Transverse colon (tissue), 4 donors: ENCODE data around the gene KRTAP5-11. TPM values are rescaled to one million over a fixed set of nuclear protein-coding genes. Genes with fewer than 3 reads are reported as not detected.
"Not testable (repeated sequence)": the region's sequence is repeated elsewhere in the genome, so short reads cannot be mapped to it uniquely, and the experiment has no call there.

ENCODE experiments used
- DNase-seq: peaks from one replicate; pipeline ENCODE4 v3.0.0-alpha.2; 2019
- H3K27ac ChIP-seq, 4 donors: fragments of 200-600 bp; sonication (generic); 2 replicates each; pipeline ENCODE4 v1.5.1; 2016 to 2018; ENCODE audit warnings: inconsistent platforms in 4 of 4
- H3K27me3 ChIP-seq: fragments of 200-600 bp; sonication (generic); 2 replicates; pipeline ENCODE4 v1.5.1; 2017; ENCODE audit warnings: inconsistent platforms
- H3K36me3 ChIP-seq, 4 donors: fragments of 200-600 bp; sonication (generic); 2 replicates each; pipeline ENCODE4 v1.5.1; 2017 to 2019; ENCODE audit warnings: inconsistent platforms in 4 of 4
- H3K4me1 ChIP-seq, 4 donors: fragments of 200-600 bp; sonication (generic); 2 replicates each; pipeline ENCODE4 v1.5.1; 2017 to 2020; ENCODE audit warnings: inconsistent platforms in 4 of 4
- H3K4me3 ChIP-seq, 4 donors: fragments of 200-600 bp; sonication (generic); 1 replicate in 1 of 4; 2 replicates in 3 of 4; pipeline versions ENCODE4 v1.5.1 to v1.6.1; 2017 to 2019; ENCODE audit warnings: inconsistent platforms in 4 of 4
- H3K9me3 ChIP-seq, 2 donors: fragments of 200-600 bp; sonication (generic); 2 replicates each; pipeline ENCODE4 v1.5.1; 2017 to 2019; ENCODE audit warnings: inconsistent platforms in 2 of 2
- CTCF ChIP-seq, 5 experiments: fragments of 200-600 bp in 3 of 5; fragments of 450-650 bp in 2 of 5; sonication (generic) in 3 of 5; IDR thresholded peaks; 1 replicate in 2 of 5; 2 replicates in 3 of 5; pipeline ENCODE4 v1.5.1; 2016 to 2017; ENCODE audit warnings: antibody characterized with exemption in 5 of 5, inconsistent platforms in 3 of 5, mild to moderate bottlenecking in 2 of 5, moderate library complexity in 1 of 5
- WGBS, 2 donors: methylation state at CpG; one replicate each; pipeline ENCODE4 v1.1.5; 2018; ENCODE audit warnings: low coverage in 1 of 2; 5-methylcytosine and 5-hydroxymethylcytosine counted together
- in situ Hi-C, 4 donors: fragments of 200-750 bp; cut with MboI; loops; one replicate each; pipeline versions ENCODE4 v1.15.0 to v1.15.1; 2017; ENCODE audit warnings: low sequenced_read_pairs in 3 of 4, low pct_ligation_motif_present in 1 of 4, low pct_unique_long_range_greater_than_20kb in 1 of 4
- intact Hi-C: fragments of 100-400 bp; cut with DNase I; formaldehyde crosslinking; loops from one replicate; pipeline ENCODE4 v1.15.1; 2023; ENCODE audit warnings: low total_unique reads
- total RNA-seq, 4 donors: library from RNA; depleted of rRNA; stranded (reverse); fragments of >200 nt; gene quantifications; one replicate each; pipeline ENCODE4 v1.1.0, GENCODE V29; 2016

The KRTAP5-11 gene
- total RNA-seq, 4 donors from 2014 or later: not detected

DNA sequence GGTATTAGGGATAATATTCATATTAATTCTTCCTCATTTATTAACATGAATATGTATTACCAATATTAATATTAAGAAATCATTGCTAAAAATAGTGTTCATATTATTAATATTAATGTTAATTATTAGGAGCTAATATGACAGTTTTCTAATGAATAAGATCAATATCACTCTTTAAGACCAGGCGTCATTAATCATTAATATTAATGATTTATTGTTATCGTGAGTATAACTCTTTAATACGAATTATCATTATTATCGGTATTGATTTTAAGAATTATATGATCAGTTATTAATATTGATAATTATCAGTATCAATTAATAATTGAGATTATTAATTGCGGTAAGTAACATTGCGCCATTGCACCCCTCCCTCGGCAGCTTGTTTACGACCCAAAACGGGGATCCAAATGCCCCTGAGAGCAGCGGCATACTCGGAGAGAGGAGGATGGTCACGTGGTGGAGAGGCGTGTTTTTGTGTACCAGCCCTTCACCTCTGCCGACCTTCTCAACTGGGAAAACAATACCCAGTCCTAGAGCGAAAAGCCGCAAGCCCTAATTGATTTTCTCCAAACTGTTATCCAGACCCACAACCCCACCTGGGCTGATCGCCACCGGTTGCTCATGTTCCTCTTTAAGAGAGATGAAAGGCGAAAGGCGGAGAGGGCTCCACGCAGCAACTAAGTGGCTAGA is 28.7 kb upstream of the KRTAP5-11 start:
- H3K36me3 ChIP-seq, intact Hi-C loops, H3K27ac ChIP-seq, H3K9me3 ChIP-seq, H3K4me1 ChIP-seq, DNase-seq, in situ Hi-C loops, H3K4me3 ChIP-seq: not testable (repeated sequence)
- 70 to 79% methylated on average over 6 to 21 of the region's 21 CpGs for WGBS, 2 donors
- H3K27me3 ChIP-seq: peaks cover 27% of the 10 kb centered on the region

DNA sequence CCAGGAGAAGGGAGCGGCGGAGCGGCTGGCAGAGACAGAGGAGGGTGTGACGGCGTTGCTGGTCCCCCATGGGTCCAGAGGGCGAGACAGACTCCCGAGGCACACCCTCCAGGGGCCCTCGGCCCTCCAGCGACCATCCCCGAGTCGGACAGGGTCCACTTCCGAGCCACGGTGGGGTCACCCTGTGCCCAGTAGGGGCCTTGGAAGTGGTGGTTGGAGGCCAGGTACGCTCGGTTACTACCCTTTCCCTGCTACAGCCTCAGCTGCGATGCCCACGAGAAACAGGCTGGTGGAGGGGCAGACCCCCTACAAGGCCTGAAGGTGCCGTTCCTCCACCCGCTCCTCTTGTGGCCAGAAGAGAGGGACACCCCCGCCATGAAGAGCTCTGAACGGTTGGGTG is 25.6 kb upstream of the KRTAP5-11 start:
- H3K4me1 ChIP-seq, H3K4me3 ChIP-seq, H3K9me3 ChIP-seq, H3K36me3 ChIP-seq, DNase-seq, H3K27ac ChIP-seq, intact Hi-C loops, in situ Hi-C loops: not testable (repeated sequence)
- 16% methylated on average over 10 of the region's 21 CpGs; no CpG with 5 or more reads in 1 of the 2 donors for WGBS, 2 donors
- peaks cover 38% of the 10 kb centered on the region for H3K27me3 ChIP-seq

DNA sequence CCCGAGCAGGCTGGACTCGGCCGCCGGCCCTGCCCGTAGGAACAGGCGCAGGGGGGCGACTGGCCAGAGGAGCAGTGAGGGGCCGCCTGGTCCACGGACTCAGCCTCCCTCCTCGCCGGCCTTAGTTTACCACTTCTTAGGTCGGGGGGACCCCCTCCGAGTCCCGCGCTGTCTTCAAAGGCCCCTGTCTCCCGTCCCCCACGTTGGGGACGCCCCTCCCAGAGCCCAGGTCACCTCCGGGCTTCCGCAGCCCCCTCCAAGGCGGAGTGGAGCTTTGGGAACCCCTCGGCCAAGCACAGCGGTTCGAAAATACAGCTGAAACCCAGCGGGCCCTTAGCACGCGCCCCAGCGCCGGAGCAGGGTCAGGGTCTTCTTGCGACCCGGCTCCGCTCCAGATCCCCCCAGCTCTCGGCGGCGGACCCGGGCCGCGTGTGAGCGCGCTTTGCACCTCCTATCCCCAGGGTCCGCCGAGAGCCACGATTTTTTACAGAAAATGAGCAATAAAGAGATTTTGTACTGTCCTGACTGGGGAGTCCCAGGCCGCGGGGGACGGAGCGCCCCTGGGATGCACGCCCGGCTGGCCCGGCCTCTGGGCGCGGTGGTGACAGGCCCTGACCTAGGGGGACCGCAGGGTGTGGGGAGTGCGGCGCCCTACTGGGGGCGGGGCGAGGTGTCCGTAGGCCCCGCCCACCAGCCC is 25.0 kb upstream of the KRTAP5-11 start:
- 9% methylated on average over 40 of the region's 59 CpGs; no CpG with 5 or more reads in 1 of the 2 donors for WGBS, 2 donors
- intact Hi-C loops, in situ Hi-C loops, DNase-seq, H3K4me1 ChIP-seq, H3K9me3 ChIP-seq, H3K36me3 ChIP-seq, H3K27ac ChIP-seq: not testable (repeated sequence)
- Histone ChIP-seq H3K4me3 (peak overlapping the region in 1 of 4 donors; percentile 12), H3K27me3 (peaks cover 44% of the 10 kb centered on the region)

DNA sequence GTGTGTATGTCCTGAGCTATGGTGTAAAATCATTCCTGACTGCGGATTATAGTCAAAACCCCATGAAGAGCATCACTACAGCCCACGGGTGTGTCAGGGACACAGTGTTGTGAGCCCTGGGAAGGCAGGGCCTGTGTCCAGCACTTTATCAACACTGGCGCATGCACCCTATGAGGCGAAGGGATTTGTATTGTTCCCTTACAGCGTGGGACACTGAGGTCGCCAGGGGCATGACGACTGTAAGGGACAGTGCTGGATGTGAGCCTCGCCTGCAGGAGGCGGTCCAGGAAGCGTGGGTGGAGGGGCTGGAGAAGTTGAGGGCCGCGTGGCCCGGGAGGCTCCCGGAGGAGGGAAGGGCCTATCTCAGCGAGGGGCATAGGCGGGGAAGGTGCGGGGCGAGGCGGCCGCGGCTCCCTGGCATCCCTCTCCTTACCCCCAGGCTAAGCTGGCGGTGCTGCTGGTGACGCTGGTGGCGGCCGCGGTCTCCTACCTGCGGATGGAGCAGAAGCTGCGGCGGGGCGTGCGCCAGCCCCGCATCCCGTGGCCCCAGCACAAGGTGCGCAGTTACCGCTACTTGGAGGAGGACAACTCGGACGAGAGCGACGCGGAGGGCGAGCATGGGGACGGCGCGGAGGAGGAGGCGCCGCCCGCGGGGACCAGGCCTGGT is 24.3 kb upstream of the KRTAP5-11 start:
- DNase-seq, H3K27ac ChIP-seq, in situ Hi-C loops, H3K36me3 ChIP-seq, H3K4me1 ChIP-seq, intact Hi-C loops, H3K9me3 ChIP-seq: not testable (repeated sequence)
- peaks cover 48% of the 10 kb centered on the region for H3K27me3 ChIP-seq
- peak overlapping the region in 1 of 4 donors; percentile 12 for H3K4me3 ChIP-seq
- WGBS, 2 donors: 15 to 50% methylated on average over 2 to 32 of the region's 48 CpGs

DNA sequence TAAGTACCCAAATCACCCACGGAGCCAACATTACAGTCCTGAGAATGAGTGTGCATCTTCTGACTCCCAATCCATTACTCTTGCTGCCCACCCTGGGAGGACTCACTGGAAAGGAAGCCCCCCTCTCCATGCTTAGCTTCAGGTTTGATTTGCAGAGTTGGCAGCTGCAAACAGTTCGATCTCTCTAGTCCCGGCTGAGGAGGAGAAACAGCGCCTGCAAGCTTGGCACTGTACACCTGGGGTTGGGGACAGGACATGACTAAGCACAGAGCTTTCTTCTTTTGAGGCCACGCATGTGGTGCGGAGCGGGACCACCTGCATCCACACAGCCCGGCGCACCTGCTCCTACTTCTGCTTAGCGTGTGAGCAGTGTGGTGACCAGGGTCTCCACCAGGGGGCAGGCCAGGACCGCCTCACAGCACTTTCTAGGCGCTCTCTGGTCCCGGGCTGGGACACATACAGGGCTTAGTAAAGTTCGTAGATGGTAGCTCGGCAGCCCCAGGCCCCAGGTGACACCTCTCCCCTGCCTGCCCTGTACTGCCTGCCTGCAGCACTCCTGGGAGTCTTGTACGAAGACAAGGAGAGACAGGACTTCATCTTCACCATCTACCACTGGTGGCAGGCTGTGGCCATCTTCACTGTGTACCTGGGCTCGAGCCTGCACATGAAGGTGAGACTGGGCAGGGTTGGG is 22.3 kb upstream of the KRTAP5-11 start:
- in situ Hi-C loops, H3K4me1 ChIP-seq, H3K27ac ChIP-seq, H3K36me3 ChIP-seq, H3K4me3 ChIP-seq, intact Hi-C loops, H3K9me3 ChIP-seq: not testable (repeated sequence)
- DNase-seq: peak; percentile 17
- H3K27me3 ChIP-seq: peaks cover 52% of the 10 kb centered on the region
- peak; percentile 25 to 48 (median 39) for TF ChIP-seq CTCF (IDR thresholded peaks at IDR 0.05)
- 30% methylated on average over 4 of the region's 17 CpGs; no CpG with 5 or more reads in 1 of the 2 donors for WGBS, 2 donors

DNA sequence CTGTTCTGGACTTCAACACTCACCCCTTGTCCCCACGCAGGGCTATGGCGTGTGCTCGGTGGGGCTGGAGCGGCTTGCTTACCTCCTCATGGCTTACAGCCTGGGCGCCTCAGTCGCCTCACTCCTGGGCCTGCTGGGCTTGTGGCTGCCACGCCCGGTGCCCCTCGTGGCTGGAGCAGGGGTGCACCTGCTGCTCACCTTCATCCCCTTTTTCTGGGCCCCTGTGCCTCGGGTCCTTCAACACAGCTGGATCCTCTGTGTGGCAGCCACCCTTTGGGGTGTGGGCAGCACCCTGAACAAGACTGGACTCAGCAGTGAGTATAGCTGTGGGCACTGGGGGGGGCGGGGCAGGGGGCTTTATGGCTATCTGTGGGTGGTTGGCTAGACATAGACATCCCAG is 20.5 kb upstream of the KRTAP5-11 start:
- H3K36me3 ChIP-seq, DNase-seq, H3K27ac ChIP-seq, H3K4me1 ChIP-seq, H3K9me3 ChIP-seq, H3K4me3 ChIP-seq, intact Hi-C loops, in situ Hi-C loops: not testable (repeated sequence)
- 66% methylated on average over 9 of the region's 11 CpGs; no CpG with 5 or more reads in 1 of the 2 donors for WGBS, 2 donors
- peaks cover 42% of the 10 kb centered on the region for H3K27me3 ChIP-seq

DNA sequence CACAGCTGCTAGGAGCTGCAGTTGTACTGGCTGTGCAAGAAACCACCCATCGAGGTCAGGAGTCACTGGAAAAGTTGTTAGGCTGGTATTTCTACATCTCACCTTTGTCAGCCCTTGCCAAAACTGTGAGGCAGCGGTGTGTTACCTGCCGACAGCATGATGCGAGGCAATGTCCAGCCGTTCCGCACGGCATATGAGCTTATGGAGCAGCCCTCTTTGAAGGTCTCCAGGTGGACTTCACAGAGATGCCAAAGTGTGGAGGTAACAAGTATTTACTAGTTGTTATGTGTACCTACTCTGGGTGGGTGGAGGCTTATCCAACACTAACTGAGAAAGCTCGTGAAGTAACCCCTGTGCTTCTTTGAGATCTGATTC is 6.9 kb upstream of the KRTAP5-11 start:
- intact Hi-C loops, H3K4me1 ChIP-seq, H3K9me3 ChIP-seq, H3K27me3 ChIP-seq, H3K27ac ChIP-seq, H3K36me3 ChIP-seq, DNase-seq, in situ Hi-C loops, H3K4me3 ChIP-seq: not testable (repeated sequence)
- 46 to 50% methylated on average over 1 to 8 of the region's 8 CpGs for WGBS, 2 donors

- in situ Hi-C loops, H3K4me3 ChIP-seq, H3K4me1 ChIP-seq, H3K36me3 ChIP-seq, intact Hi-C loops, H3K9me3 ChIP-seq, H3K27ac ChIP-seq, DNase-seq, H3K27me3 ChIP-seq: not testable (repeated sequence)
- 52% methylated on average over 11 of the region's 11 CpGs; no CpG with 5 or more reads in 1 of the 2 donors for WGBS, 2 donors
Observed at GRCh38 chr11:71588822-71589545, 6.3 kb upstream of the KRTAP5-11 start.

GRCh38 chr11:71588314-71588713 is 5.6 kb upstream of the KRTAP5-11 start:
- WGBS, 2 donors: 37% methylated on average over 4 of the region's 4 CpGs; no CpG with 5 or more reads in 1 of the 2 donors
- in situ Hi-C loops, DNase-seq, H3K27me3 ChIP-seq, H3K4me1 ChIP-seq, H3K36me3 ChIP-seq, intact Hi-C loops, H3K27ac ChIP-seq, H3K9me3 ChIP-seq, H3K4me3 ChIP-seq: not testable (repeated sequence)
